Stimulated activated CD8-positive, alpha-beta memory T cell treated with anti-CD3 and anti-CD28 coated beads, Interleukin-7, amount 100 ng/mL, for 48 hours (primary cell): ENCODE results near the gene NFRKB.

Experiments used
- DNase-seq, 2 donors: peaks; one replicate each; pipeline ENCODE4 v3.0.0-alpha.2; 2020; ENCODE audit warnings: low read depth in 1 of 2; ENCODE audit errors: extremely low read depth in 1 of 2

Gene NFRKB

DNA sequence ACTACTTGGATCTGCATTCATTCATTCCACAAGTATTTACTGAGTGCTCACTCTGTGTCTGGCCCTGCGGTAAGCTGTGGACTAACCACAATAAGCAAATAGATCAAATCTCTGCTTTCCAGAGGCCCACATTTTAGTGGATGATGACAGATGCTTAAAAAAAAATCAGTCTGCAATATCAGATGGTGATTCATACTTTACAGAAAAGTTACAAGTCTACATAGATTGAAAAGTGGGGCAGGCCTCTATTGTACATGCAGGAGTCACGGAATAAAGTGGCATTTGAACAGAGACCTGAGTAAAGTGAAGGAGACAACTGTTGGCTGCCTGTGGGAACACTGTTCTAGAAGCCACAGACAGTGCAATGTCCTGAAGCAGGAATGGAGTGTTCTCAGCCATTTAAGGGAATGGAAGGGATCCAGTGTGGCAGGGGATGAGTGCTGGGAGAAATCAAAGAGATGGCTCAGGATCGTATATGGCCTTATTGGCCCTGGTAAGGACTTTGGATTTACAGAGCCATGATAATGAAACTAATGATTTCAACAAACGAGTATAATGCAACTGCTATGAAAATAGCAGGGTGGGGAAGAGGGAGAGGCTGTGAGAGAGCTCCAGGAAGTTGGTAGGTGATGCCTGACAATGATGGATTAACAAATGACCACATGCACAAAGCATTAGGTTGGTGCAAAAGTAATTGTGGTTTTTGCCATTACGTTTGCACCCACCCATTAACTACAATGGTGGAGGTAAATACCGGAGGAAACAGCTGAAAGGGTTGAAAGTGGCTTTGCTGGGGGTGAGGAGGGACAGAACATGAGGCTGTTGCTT is 48.7 kb downstream of the NFRKB start:
- no peak for DNase-seq
